Fibroblast of mammary gland (primary cell): ENCODE measurements around the gene IRX4.

ENCODE experiments used
- DNase-seq: peaks from one replicate; pipeline ENCODE4 v3.0.0-alpha.2; 2010; ENCODE audit warnings: low read depth
- H3K4me3 ChIP-seq: 2 replicates; pipeline ENCODE4 v1.5.1; 2011; ENCODE audit warnings: low read depth, mild to moderate bottlenecking, low read length, moderate library complexity; ENCODE audit not compliant: control insufficient read depth
- TF ChIP-seq, protein P1 (sequence below): conservative IDR thresholded peaks from 2 replicates; pipeline ENCODE4 v1.5.1; 2011; ENCODE audit warnings: low read depth, low read length, inconsistent platforms; ENCODE audit not compliant: control insufficient read depth, insufficient read depth

IRX4 gene

DNA sequence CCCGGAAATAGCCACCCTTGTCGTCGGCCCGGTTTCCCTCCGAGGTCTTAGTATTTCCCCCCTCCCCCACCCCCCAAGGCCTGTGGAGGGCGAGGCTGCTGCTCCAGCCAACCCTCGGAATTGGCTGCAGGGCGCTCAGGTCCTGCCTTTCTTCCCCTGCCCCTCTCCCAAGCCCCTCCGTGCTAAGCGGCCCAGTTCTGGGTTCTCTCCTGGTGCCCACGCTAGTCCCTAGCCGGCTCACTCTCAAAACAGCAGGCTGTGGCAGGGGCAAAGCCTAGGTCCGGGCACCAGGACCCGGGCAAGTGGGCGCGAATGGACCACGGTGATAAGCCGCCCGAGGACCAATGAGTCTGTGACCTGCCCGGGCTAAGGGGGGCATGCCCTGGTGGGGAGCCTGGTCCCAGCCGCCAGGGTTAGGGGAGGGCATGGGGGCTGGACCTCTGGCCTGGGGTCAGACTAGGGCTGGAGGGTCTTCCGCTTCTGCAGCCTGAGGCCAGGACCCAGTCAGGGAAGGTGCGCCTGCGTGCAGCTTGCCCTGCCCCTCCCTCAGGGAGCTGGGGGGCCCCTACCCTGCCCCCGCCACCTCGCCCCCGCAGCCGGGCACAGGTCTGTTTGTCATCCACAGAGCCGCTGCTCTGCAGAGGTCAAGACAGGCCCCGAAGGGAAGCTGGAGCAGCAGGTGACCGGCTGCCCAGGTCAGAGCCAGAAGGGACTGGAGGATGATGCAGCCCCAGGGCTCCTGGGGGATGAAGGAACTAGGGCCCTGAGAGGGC lies 5.0 kb upstream of the IRX4 start:
- no peak overlapping the region for H3K4me3 ChIP-seq
- DNase-seq = no peak
- TF ChIP-seq, protein P1, sequence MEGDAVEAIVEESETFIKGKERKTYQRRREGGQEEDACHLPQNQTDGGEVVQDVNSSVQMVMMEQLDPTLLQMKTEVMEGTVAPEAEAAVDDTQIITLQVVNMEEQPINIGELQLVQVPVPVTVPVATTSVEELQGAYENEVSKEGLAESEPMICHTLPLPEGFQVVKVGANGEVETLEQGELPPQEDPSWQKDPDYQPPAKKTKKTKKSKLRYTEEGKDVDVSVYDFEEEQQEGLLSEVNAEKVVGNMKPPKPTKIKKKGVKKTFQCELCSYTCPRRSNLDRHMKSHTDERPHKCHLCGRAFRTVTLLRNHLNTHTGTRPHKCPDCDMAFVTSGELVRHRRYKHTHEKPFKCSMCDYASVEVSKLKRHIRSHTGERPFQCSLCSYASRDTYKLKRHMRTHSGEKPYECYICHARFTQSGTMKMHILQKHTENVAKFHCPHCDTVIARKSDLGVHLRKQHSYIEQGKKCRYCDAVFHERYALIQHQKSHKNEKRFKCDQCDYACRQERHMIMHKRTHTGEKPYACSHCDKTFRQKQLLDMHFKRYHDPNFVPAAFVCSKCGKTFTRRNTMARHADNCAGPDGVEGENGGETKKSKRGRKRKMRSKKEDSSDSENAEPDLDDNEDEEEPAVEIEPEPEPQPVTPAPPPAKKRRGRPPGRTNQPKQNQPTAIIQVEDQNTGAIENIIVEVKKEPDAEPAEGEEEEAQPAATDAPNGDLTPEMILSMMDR = no peak

DNA sequence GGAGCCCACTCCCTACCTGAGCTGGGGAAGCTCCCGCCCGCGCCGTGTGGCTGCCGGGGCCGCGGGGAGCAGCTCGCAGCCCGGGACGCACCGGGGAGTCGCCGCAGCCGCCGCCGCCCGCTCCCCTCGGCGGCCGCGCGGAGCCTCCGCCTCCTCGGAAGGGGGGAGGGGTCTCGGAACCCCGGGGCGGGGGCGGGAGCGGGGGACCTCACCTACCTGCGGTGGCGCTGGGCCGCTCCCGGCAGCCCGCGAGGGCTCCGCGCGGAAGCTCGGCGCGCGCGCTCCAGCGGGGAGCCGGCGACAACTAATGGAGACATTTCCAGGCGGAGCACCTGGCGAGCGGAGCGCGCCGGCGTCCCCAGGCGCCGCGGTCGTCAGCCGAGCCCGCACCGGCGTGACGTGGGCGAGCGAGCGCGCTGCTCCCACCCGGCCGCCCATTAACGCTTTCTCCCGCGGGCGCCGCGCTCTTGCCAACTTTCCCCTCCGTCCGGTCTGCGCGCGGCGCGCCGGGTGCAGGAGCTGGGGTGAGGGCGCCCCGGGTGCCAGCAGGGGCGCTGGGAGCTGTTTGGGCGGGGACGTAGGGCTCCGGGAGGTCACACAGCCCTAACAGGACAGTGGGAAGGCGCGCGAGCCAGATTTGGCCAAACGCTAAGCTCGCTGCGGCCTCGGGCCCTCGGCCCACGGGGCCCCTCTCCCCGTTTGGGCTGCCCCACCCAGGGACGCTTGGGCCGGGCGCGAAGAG lies 4.3 kb upstream of the IRX4 start:
- no peak for DNase-seq
- no peak overlapping the region for H3K4me3 ChIP-seq
- TF ChIP-seq, protein P1 = no peak

DNA sequence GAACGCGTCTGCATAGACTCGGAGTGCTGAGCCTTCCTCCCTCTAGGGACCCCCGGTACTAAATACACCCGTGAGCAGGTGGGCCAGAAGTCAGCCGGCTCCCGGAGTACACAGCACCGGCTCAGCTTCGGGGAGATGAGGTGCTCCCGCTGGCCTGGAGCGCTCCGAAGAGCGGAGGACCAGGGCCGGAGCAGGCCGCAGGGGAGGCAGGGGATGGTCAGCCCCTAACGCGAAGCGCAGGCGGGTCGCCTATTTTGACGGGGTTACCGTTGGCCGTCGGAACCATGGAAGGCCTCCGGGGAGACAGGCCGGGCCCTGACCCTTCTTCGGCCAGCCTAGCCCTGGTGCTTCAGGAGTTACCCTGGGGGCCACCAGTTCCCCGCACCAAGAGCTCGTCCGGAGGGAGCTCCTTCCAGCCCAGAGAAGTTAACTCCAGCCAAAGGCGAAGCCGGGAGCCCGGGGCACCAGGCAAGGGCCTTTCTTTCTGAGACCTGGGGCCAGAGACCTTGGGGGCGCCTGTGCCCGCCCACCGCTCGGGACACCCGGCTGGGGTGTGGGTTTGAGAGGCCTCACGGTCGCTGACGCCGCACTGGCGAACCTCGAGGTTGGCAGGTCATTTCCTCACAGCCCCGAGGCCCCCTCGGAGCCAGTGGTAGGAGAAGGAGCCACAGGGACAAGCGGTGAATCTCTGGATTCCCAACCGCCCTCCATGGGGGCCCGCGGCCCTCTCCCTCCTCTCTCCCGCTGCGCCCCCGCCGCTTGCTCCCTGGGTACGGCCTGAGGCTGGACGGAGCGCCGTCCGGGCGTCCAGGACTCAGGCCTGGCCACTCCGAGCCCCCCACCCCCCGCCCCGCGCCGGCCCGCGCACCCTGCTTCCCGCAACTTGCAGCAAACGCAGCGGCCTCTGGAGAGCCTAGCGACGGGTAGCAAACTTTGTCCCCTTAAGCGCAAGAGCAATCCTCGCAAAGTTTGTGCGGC lies 3.4 kb upstream of the IRX4 start:
- DNase-seq = no peak
- TF ChIP-seq, protein P1 = no peak
- H3K4me3 ChIP-seq = no peak overlapping the region

DNA sequence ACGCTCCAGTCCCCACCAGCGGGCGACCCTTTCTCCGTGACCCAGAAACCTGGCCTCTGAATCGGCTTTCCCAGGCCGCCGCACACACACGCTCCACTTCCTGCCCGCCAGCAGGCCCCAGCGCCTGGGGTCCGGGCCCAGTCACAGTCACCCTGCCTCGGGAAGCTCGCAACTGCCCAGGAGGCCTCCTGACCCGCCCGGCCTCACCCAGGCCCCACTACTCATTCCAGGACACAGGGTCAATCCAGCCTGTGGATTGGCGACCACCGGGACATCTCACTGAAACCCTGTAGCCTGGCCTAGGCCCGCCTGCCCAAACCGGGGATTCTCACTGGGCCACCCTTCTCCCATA lies 2.7 kb upstream of the IRX4 start:
- DNase-seq = no peak
- TF ChIP-seq, protein P1 = no peak
- H3K4me3 ChIP-seq = no peak overlapping the region

DNA sequence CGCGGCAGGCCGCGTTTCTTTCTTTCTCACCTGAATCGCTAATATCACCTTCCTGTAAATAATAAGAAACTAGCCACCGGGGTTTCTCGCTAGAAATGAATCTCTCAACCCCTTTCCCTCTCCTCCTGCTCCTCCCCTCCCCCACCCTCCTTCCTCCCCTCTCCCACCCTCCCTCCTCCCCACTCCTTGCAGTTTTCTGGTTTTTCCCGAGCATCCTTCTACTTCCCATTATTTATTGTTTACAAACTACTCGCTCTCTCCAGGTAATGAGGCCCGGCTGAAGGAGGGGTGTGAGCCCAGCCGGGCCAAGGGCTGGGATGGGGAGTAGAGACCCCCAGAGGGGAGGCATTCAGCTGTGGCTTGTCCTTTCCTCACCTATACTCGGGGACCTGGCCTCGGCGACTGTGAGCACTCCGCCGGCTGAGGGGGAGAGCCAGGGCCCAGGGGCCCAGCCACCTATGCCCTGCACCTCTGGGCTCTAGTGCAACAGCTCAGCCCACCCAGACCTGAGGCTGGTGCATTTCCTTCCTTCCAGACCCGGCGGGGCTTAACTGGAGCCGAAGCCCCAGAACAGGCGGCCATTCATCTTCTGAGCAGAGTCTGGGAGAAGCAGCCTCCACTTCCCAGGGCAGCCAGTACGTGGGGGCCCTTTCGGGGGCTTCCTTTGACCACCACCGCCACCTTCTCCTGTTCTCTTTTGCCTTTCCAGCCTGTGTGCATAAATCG lies 2.1 kb upstream of the IRX4 start:
- no peak overlapping the region for H3K4me3 ChIP-seq
- DNase-seq = no peak
- TF ChIP-seq, protein P1 = no peak
